Activated T-helper 1 cell treated with anti-CD3 and anti-CD28 coated beads, Interleukin-2, amount 50 U/mL, for 16 hours (primary cell): Measurements from ENCODE around the gene EPG5.
"Not testable (repeated sequence)": the region's sequence is repeated elsewhere in the genome, so short reads cannot be mapped to it uniquely, and the experiment has no call there.

Experiments used
- DNase-seq, 2 donors: peaks; one replicate each; pipeline ENCODE4 v3.0.0-alpha.2; 2020; ENCODE audit warnings: low read depth in 1 of 2, low spot score in 1 of 2

EPG5 gene

GRCh38 chr18:45980229-45980628 lies 13.1 kb upstream of the EPG5 start:
- no peak for DNase-seq

GRCh38 chr18:45978084-45978483 lies 11.0 kb upstream of the EPG5 start:
- DNase-seq: no peak

GRCh38 chr18:45976974-45977373 lies 9.8 kb upstream of the EPG5 start:
- DNase-seq: no peak

GRCh38 chr18:45976566-45976965 lies 9.4 kb upstream of the EPG5 start:
- no peak for DNase-seq

GRCh38 chr18:45974088-45974536 lies 7.0 kb upstream of the EPG5 start:
- DNase-seq: peak; percentile 32 to 34

- DNase-seq: not testable (repeated sequence)
Observed at GRCh38 chr18:45964913-45965312, 2.2 kb downstream of the EPG5 start.

- no peak for DNase-seq
Observed at GRCh38 chr18:45962866-45963265, 4.3 kb downstream of the EPG5 start.

- no peak for DNase-seq
Observed at GRCh38 chr18:45962461-45962860, 4.7 kb downstream of the EPG5 start.

- DNase-seq: not testable (repeated sequence)
Observed at GRCh38 chr18:45959484-45959883, 7.6 kb downstream of the EPG5 start.

GRCh38 chr18:45958730-45959129 lies 8.4 kb downstream of the EPG5 start:
- DNase-seq: no peak

- no peak for DNase-seq
Observed at GRCh38 chr18:45958027-45958426, 9.1 kb downstream of the EPG5 start.

- no peak for DNase-seq
Observed at GRCh38 chr18:45957100-45957499, 10.0 kb downstream of the EPG5 start.

- no peak for DNase-seq
Observed at GRCh38 chr18:45954070-45954934, 12.8 kb downstream of the EPG5 start.

- DNase-seq: no peak
Observed at GRCh38 chr18:45951016-45951714, 16.0 kb downstream of the EPG5 start.

GRCh38 chr18:45945669-45946068 lies 21.5 kb downstream of the EPG5 start:
- no peak for DNase-seq

- DNase-seq: no peak
Observed at GRCh38 chr18:45940724-45941123, 26.4 kb downstream of the EPG5 start.

GRCh38 chr18:45939236-45939635 lies 27.9 kb downstream of the EPG5 start:
- no peak for DNase-seq

GRCh38 chr18:45938488-45938935 lies 28.6 kb downstream of the EPG5 start:
- DNase-seq: no peak

GRCh38 chr18:45935591-45936335 lies 31.4 kb downstream of the EPG5 start:
- DNase-seq: no peak

GRCh38 chr18:45932708-45933107 lies 34.4 kb downstream of the EPG5 start:
- DNase-seq: no peak

- no peak for DNase-seq
Observed at GRCh38 chr18:45930963-45931362, 36.2 kb downstream of the EPG5 start.

- DNase-seq: no peak
Observed at GRCh38 chr18:45926691-45927090, 40.4 kb downstream of the EPG5 start.
